Osteocyte (in vitro differentiated cells): ENCODE results near the gene ATP6AP2. TPM values are rescaled to one million over a fixed set of nuclear protein-coding genes. Genes with fewer than 3 reads are reported as not detected.
"Not testable (repeated sequence)": the region's sequence is repeated elsewhere in the genome, so short reads cannot be mapped to it uniquely, and the experiment has no call there.

Experiments used
- DNase-seq: peaks from one replicate; pipeline ENCODE4 v3.0.0; 2021; ENCODE audit warnings: mixed read lengths; ENCODE audit not compliant: unreplicated experiment; ENCODE audit errors: extremely low spot score
- H3K27ac Mint-ChIP-seq: one replicate; pipeline ENCODE4 v1.8.0; 2021; ENCODE audit warnings: mild to moderate bottlenecking, mixed read lengths; ENCODE audit not compliant: unreplicated experiment
- H3K27me3 Mint-ChIP-seq: one replicate; pipeline ENCODE4 v1.8.0; 2021; ENCODE audit warnings: mixed read lengths; ENCODE audit not compliant: unreplicated experiment
- H3K36me3 Mint-ChIP-seq: one replicate; pipeline ENCODE4 v1.8.0; 2021; ENCODE audit warnings: mixed read lengths; ENCODE audit not compliant: unreplicated experiment
- H3K4me1 Mint-ChIP-seq: one replicate; pipeline ENCODE4 v1.8.0; 2021; ENCODE audit warnings: mixed read lengths; ENCODE audit not compliant: unreplicated experiment
- H3K4me3 Mint-ChIP-seq: one replicate; pipeline ENCODE4 v1.8.0; 2021; ENCODE audit warnings: mild to moderate bottlenecking, moderate library complexity, mixed read lengths; ENCODE audit not compliant: unreplicated experiment
- H3K9me3 Mint-ChIP-seq: one replicate; pipeline ENCODE4 v1.8.0; 2021; ENCODE audit warnings: mixed read lengths; ENCODE audit not compliant: unreplicated experiment
- total RNA-seq: library from RNA; stranded (reverse); gene quantifications from 2 replicates; pipeline ENCODE4 v1.2.1, GENCODE V29; 2021
- TF ChIP-seq, protein P1 (sequence below): fragments of 200-600 bp; sonication (generic); IDR thresholded peaks from 2 replicates; pipeline ENCODE4 v1.5.0; 2021; ENCODE audit warnings: antibody characterized with exemption, mild to moderate bottlenecking, moderate library complexity

Gene ATP6AP2
- total RNA-seq, 1 donor from 2014 or later: 154 TPM

DNA sequence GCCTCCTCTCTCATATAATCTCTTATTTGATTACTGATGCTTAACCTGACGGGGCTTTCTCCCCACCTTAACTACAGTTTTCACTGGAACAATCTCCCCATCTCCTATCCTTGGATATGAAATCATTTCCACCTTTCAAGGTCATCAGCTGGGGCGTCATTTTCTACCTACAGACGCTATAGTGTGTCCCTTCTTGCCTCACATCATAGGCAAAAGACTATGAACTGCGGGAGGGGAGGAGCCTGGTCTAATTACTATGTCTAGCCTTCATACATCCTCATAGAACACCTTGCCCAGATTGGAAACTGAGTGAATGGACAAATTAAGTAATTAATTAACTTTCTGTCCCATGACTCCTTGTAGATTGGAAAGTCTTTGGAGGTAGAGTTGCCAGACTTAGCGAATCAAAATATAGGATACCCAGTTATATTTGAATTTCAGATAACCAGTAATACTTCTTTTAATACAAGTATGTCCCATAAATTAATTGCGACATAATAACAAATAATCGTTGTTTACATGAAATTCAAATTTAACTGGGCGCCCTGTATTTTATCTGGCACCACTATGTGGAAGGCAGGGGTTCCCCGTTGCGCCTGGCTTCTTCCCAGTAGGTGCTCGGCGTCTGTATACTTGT lies 752 bp upstream of the ATP6AP2 start:
- Mint-ChIP-seq H3K27ac (peak overlapping the region; percentile 88), H3K9me3 (peaks cover 8% of the 10 kb centered on the region), H3K4me3 (peak overlapping the region; percentile 84), H3K4me1 (peaks cover 9% of the 10 kb centered on the region), H3K27me3 (no peaks in the 10 kb centered on the region), H3K36me3 (no peaks in the 10 kb centered on the region)
- TF ChIP-seq, protein P1, sequence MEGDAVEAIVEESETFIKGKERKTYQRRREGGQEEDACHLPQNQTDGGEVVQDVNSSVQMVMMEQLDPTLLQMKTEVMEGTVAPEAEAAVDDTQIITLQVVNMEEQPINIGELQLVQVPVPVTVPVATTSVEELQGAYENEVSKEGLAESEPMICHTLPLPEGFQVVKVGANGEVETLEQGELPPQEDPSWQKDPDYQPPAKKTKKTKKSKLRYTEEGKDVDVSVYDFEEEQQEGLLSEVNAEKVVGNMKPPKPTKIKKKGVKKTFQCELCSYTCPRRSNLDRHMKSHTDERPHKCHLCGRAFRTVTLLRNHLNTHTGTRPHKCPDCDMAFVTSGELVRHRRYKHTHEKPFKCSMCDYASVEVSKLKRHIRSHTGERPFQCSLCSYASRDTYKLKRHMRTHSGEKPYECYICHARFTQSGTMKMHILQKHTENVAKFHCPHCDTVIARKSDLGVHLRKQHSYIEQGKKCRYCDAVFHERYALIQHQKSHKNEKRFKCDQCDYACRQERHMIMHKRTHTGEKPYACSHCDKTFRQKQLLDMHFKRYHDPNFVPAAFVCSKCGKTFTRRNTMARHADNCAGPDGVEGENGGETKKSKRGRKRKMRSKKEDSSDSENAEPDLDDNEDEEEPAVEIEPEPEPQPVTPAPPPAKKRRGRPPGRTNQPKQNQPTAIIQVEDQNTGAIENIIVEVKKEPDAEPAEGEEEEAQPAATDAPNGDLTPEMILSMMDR: no peak
- DNase-seq: no peak

DNA sequence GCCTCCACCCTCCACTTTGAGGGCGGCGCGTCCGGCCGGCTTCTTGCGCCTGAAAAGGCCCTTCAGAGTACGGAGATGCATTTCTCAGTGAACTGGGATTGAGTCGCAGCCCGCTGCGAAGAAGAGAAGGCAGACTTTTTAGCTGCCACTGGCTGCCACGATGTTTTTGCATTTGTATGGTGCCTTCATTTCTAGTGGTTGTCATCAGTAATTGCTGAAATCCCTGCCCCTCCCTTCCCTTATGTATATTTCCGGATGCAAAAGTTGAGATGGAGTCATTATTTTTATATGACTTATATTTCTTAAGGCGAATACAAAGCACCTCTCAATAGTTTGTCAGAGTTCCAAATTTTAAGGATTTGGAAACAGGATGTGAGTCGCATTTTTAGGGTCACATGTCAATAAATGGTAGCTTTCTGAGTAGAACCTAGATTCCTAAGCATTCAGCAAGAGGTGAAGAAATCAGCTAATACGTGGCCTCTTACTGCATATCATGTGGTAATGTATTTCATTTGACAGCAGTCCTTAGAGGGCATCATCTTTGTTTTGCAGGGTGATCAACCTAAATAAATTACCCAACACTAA lies 658 bp downstream of the ATP6AP2 start:
- no peaks in the 10 kb centered on the region for H3K27me3 Mint-ChIP-seq
- peak overlapping the region; percentile 71 for H3K4me3 Mint-ChIP-seq
- peak overlapping the region; percentile 23 for H3K27ac Mint-ChIP-seq
- peaks cover 9% of the 10 kb centered on the region for H3K4me1 Mint-ChIP-seq
- H3K9me3 Mint-ChIP-seq: peaks cover 8% of the 10 kb centered on the region
- TF ChIP-seq, protein P1: no peak
- no peak for DNase-seq
- no peaks in the 10 kb centered on the region for H3K36me3 Mint-ChIP-seq

DNA sequence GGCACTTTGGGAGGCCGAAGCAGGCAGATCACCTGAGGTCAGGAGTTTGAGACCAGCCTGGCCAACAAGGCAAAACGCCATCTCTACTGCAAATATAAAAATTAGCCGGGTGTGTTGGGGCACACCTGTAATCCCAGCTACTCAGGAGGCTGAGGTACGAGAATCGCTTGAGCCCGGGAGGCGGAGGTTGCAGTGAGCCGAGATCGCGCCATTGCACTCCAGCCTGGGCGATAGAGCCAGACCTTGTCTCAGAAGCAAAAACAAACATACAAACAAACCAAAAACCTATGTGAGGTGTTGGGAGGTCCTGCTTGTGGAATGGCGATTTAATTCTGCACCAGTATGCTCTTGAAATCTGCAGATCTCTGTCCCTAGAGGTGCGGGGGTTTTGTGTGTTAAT lies 1.4 kb downstream of the ATP6AP2 start:
- peak overlapping the region; percentile 26 for H3K4me3 Mint-ChIP-seq
- not testable (repeated sequence) for H3K27me3 Mint-ChIP-seq, H3K27ac Mint-ChIP-seq, H3K9me3 Mint-ChIP-seq, DNase-seq, H3K4me1 Mint-ChIP-seq, H3K36me3 Mint-ChIP-seq

DNA sequence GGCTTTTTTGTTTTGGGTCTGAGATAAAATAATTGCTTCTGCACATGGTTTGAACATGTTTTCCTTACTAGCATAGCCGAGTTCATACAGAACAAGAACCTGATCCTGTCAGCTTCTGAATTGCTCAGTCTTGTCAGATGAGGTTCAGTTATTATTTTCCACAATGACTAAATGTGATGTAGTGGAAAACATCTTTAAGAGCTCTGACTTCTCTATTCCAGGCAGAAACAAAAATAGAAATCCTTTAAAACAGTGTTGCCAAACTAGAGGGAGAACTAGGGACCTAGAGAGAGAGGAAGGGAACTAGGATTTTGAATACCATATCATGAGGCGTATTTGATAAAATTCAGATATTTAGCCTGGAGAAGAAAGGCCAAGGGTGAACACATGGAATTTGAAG lies 2.0 kb downstream of the ATP6AP2 start:
- peaks cover 11% of the 10 kb centered on the region for H3K4me1 Mint-ChIP-seq
- no peaks in the 10 kb centered on the region for H3K36me3 Mint-ChIP-seq
- H3K9me3 Mint-ChIP-seq: peaks cover 8% of the 10 kb centered on the region
- H3K4me3 Mint-ChIP-seq: peak overlapping the region; percentile 26
- H3K27ac Mint-ChIP-seq: no peak overlapping the region
- TF ChIP-seq, protein P1: no peak
- no peaks in the 10 kb centered on the region for H3K27me3 Mint-ChIP-seq
- DNase-seq: no peak

DNA sequence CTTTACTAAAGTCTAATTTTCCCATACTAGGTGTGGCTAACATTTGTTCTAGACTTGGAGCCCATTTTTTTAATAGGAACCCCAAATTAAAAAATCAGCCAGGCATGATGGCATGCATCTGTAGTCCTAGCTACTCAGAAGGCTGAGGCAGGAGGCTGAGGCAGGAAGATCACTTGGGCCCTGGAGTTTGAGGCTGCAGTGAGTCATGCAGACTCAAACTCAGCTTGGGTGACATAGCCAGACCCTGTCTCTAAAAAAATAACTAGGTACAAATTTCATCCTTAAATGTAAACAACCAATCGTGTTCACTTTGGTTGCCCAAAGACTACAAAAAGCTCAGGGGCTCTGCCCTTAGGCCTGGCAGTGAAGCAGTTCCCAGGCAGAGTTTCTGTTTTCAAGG lies 6.9 kb downstream of the ATP6AP2 start:
- H3K4me1 Mint-ChIP-seq, DNase-seq, H3K27ac Mint-ChIP-seq, H3K4me3 Mint-ChIP-seq, H3K9me3 Mint-ChIP-seq, H3K27me3 Mint-ChIP-seq, H3K36me3 Mint-ChIP-seq: not testable (repeated sequence)

DNA sequence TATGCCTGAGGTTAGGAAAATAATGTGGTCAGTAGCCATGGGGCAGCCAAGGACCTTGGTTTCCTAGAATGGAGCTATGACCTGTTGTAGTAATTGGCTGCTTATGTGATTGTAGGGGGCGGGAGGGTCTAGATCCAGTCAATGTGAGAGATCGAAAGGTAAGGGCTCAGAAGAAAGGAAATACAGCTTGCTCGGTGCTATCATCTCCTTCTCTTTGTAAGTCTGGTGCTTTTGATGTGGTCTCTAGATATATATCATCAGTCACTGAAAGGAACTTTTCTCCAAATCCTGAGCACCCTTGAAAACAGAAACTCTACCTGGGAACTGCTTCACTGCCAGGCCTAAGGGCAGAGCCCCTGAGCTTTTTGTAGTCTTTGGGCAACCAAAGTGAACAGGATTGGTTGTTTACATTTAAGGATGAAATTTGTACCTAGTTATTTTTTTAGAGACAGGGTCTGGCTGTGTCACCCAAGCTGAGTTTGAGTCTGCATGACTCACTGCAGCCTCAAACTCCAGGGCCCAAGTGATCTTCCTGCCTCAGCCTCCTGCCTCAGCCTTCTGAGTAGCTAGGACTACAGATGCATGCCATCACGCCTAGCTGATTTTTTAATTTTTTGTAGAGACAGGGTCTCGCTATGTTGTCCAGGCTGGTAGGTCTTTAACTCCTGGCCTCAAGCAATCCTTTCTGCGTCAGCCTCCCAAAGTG lies 9.0 kb downstream of the ATP6AP2 start:
- H3K27me3 Mint-ChIP-seq, DNase-seq, H3K27ac Mint-ChIP-seq, H3K4me3 Mint-ChIP-seq, H3K4me1 Mint-ChIP-seq, H3K9me3 Mint-ChIP-seq: not testable (repeated sequence)
- H3K36me3 Mint-ChIP-seq: peaks cover 12% of the 10 kb centered on the region
